SJSA1 (cell line): Measurements from ENCODE around the gene SBF2. TPM values are rescaled to one million over a fixed set of nuclear protein-coding genes. Genes with fewer than 3 reads are reported as not detected.
"Not testable (repeated sequence)": the region's sequence is repeated elsewhere in the genome, so short reads cannot be mapped to it uniquely, and the experiment has no call there.

Experiments
- DNase-seq, 2 experiments: peaks; one replicate each; pipeline ENCODE4 v3.0.0-alpha.2; 2015 to 2020; ENCODE audit warnings: low spot score in 2 of 2, low read depth in 1 of 2
- H3K27ac ChIP-seq: fragments of 250-450 bp; sonication (Bioruptor Pico); 2 replicates; pipeline ENCODE4 v1.5.1; 2020; ENCODE audit warnings: mild to moderate bottlenecking, moderate library complexity
- H3K27me3 ChIP-seq: fragments of 250-450 bp; sonication (Bioruptor Pico); replicated peaks from 2 replicates; pipeline ENCODE4 v1.5.1; 2020; ENCODE audit warnings: mild to moderate bottlenecking, moderate library complexity
- H3K36me3 ChIP-seq: fragments of 250-450 bp; sonication (Bioruptor Pico); 2 replicates; pipeline ENCODE4 v1.5.1; 2020; ENCODE audit warnings: mild to moderate bottlenecking
- H3K4me1 ChIP-seq: fragments of 250-450 bp; sonication (Bioruptor Pico); replicated peaks from 2 replicates; pipeline ENCODE4 v1.6.1; 2021; ENCODE audit warnings: mild to moderate bottlenecking
- H3K4me3 ChIP-seq: fragments of 250-450 bp; sonication (Bioruptor Pico); 2 replicates; pipeline ENCODE4 v1.5.1; 2020; ENCODE audit warnings: mild to moderate bottlenecking
- H3K9me3 ChIP-seq: fragments of 250-450 bp; sonication (Bioruptor Pico); replicated peaks from 2 replicates; pipeline ENCODE4 v1.5.1; 2020; ENCODE audit warnings: mild to moderate bottlenecking
- total RNA-seq: library from RNA; depleted of rRNA; stranded (reverse); fragments of >200 nt; shearing (Covaris generic); gene quantifications from 2 replicates; pipeline ENCODE4 v1.2.3, GENCODE V29; 2014

SBF2 gene
- total RNA-seq, 1 experiment from 2014 or later: 29.7 TPM

DNA sequence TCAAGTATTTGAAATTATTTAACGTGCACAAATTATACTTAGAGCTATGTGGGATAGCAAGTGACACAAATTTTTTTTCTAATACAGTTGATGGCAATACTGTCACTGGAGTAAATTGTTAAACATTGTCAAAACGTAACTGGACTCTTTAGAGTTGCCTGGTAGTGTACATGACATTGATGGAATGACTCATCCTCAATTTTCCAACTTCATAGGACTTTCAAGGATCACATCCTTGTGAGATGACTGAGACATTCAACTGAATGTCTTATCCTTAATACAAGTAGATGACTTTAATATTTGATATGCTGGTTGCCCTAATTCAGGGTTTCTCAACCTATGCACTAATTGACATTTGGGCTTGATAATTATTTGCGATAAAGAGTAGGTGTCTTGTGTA lies 320.1 kb downstream of the SBF2 start:
- H3K4me1 ChIP-seq: peaks cover 21% of the 10 kb centered on the region
- no peak for DNase-seq
- H3K27ac ChIP-seq: no peak overlapping the region

DNA sequence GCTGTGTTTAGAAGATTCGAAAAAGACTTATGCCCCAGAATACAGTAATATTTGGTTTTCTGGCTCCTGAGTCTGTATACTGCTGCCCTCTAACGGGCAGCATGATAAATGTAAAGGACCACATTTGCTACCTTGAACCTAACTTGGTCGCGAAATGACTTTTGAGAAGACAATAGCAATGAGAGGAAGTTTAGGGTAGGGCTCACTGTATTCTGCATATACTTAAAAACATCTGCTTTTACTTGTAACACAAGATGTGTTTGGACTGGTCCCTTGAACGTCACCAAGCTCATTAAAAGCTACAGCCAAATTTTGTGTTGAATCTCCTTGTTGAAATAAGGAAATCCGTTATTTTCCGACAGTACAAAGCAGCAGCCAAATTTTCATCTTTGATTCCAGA lies 321.0 kb downstream of the SBF2 start:
- no peak overlapping the region for H3K27ac ChIP-seq
- peaks cover 20% of the 10 kb centered on the region for H3K4me1 ChIP-seq
- 0 out of 2 replicates have a peak, but pooled peaks cover 2% of the 10 kb centered on the region for H3K9me3 ChIP-seq
- peaks cover 5% of the 10 kb centered on the region for H3K36me3 ChIP-seq
- DNase-seq: peak in 1 of 2 experiments; percentile 51
- no peaks in the 10 kb centered on the region for H3K27me3 ChIP-seq
- no peak overlapping the region for H3K4me3 ChIP-seq

More for the DNA sequence above, 320.1 kb downstream of the SBF2 start:
- H3K36me3 ChIP-seq: peaks cover 5% of the 10 kb centered on the region
- H3K9me3 ChIP-seq: 0 out of 2 replicates have a peak, but pooled peaks cover 2% of the 10 kb centered on the region
- no peak overlapping the region for H3K4me3 ChIP-seq
- H3K27me3 ChIP-seq: no peaks in the 10 kb centered on the region

DNA sequence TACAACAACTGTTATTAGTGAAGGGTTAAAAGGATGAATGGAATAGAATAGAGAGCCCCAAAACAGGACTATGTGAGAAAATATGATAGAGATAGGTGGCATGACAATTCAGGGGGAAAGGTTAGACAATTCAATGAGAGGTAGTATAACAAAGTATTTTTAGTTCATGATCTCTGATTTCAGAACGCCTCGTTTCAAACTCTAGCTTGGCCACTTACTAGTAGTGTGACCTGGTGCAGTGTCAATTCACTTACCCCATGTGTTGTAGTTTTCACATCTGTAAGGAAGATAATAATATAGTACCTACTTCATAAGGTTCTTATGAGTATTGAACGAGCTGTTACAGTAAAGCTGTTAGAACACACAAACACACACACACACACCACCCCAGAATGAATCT lies 322.1 kb downstream of the SBF2 start:
- 0 out of 2 replicates have a peak, but pooled peaks cover 2% of the 10 kb centered on the region for H3K9me3 ChIP-seq
- no peak for DNase-seq
- peaks cover 5% of the 10 kb centered on the region for H3K36me3 ChIP-seq
- H3K4me1 ChIP-seq: peaks cover 14% of the 10 kb centered on the region
- no peak overlapping the region for H3K4me3 ChIP-seq
- H3K27me3 ChIP-seq: no peaks in the 10 kb centered on the region
- H3K27ac ChIP-seq: no peak overlapping the region

GRCh38 chr11:9969068-9969467 lies 325.0 kb downstream of the SBF2 start:
- Histone ChIP-seq H3K27ac (no peak overlapping the region), H3K36me3 (peaks cover 5% of the 10 kb centered on the region), H3K27me3 (no peaks in the 10 kb centered on the region), H3K4me1 (peaks cover 12% of the 10 kb centered on the region), H3K4me3 (no peak overlapping the region), H3K9me3 (0 out of 2 replicates have a peak, but pooled peaks cover 2% of the 10 kb centered on the region)
- no peak for DNase-seq

DNA sequence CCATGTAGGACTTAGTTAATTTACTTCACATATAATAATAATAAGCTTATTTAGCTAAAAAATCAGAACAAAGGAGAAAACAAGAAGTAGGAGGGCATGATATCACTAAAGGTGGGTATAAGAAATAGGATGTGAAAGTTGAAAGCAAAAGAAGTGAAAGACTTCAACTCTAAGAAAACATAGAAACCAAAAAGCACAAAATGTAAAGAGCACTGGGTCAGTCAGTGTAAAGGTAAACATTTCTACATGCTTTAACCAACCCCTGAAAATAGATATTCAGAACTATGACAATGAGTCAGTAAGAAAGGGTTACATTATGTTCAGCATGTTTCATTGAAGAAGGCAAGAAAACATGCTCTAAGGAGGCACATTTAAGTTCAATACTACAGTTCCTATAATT lies 331.3 kb downstream of the SBF2 start:
- H3K4me1 ChIP-seq: no peaks in the 10 kb centered on the region

DNA sequence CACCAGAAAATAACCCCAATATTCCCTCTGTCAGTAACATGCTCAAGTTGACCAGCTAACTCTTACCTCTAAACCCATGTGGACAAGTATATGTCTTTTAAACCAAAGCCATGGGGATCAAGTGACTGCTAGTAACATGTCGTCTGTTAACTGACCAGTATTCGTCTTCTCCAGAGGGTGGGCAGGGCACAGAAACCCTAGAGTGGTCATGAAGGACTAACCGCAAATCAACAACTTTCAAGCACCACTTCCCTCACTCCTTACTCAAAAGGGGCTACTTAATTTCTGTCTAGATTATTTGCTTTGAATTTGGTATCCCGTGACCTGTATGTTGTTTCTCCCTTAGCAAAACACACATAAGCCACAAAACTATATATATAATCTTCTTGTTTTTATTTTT lies 336.9 kb downstream of the SBF2 start:
- H3K36me3 ChIP-seq: peaks cover 10% of the 10 kb centered on the region
- no peak overlapping the region for H3K27ac ChIP-seq
- no peak overlapping the region for H3K4me3 ChIP-seq
- no peaks in the 10 kb centered on the region for H3K27me3 ChIP-seq
- no peak for DNase-seq
- no peaks in the 10 kb centered on the region for H3K9me3 ChIP-seq
- H3K4me1 ChIP-seq: peaks cover 8% of the 10 kb centered on the region; the same call in 1 of the 2 replicates

More for the DNA sequence above, 331.3 kb downstream of the SBF2 start:
- Histone ChIP-seq H3K9me3 (no peaks in the 10 kb centered on the region), H3K36me3 (peaks cover 10% of the 10 kb centered on the region), H3K4me3 (no peak overlapping the region), H3K27ac (no peak overlapping the region), H3K27me3 (no peaks in the 10 kb centered on the region)
- no peak for DNase-seq

GRCh38 chr11:9956483-9956882 lies 337.5 kb downstream of the SBF2 start:
- no peaks in the 10 kb centered on the region for H3K27me3 ChIP-seq
- no peaks in the 10 kb centered on the region for H3K9me3 ChIP-seq
- peaks cover 8% of the 10 kb centered on the region; the same call in 1 of the 2 replicates for H3K4me1 ChIP-seq
- no peak overlapping the region for H3K4me3 ChIP-seq
- peaks cover 10% of the 10 kb centered on the region for H3K36me3 ChIP-seq
- no peak for DNase-seq
- no peak overlapping the region for H3K27ac ChIP-seq

GRCh38 chr11:9955391-9955790 lies 338.6 kb downstream of the SBF2 start:
- no peak for DNase-seq
- Histone ChIP-seq H3K27ac (no peak overlapping the region), H3K9me3 (no peaks in the 10 kb centered on the region), H3K4me1 (peaks cover 8% of the 10 kb centered on the region; the same call in 1 of the 2 replicates), H3K27me3 (no peaks in the 10 kb centered on the region), H3K4me3 (no peak overlapping the region), H3K36me3 (peaks cover 8% of the 10 kb centered on the region)

GRCh38 chr11:9953994-9954626 lies 339.9 kb downstream of the SBF2 start:
- peaks cover 5% of the 10 kb centered on the region for H3K36me3 ChIP-seq
- H3K4me3 ChIP-seq: no peak overlapping the region
- no peaks in the 10 kb centered on the region for H3K27me3 ChIP-seq
- H3K9me3 ChIP-seq: no peaks in the 10 kb centered on the region
- H3K4me1 ChIP-seq: peaks cover 8% of the 10 kb centered on the region; the same call in 1 of the 2 replicates
- DNase-seq: peak in 1 of 2 experiments; percentile 51
- H3K27ac ChIP-seq: 0 out of 2 replicates have a peak overlapping the region, but pooled peaks have one; percentile 1

DNA sequence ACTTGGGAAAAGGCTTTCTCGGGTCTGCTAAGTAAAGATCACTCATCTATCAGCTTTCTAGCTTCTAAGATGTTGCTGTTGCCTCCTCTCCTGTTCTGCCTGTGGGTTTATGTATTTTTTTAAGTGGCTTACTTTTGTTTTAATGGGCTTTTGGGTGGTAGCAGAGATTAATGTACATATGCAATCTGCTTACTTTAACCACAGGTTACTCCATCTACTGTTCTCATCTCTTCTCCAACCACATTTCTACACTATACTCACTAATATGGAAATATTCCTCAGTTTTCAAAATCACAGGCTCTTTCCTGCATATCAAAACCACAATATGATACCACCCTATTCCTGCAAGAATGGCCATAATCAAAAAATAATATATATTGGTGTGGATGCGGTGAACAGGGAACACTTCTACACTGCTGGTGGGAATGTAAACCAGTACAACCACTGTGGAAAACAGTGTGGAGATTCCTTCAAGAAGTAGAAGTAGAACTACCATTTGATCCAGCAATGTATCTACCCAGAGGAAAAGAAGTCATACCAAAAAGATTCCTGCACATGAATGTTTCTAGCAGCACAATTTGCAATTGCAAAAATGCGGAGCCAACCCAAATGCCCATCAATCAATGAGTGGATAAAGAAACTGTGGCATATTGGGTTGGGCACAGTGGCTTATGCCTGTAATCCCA lies 341.4 kb downstream of the SBF2 start:
- Histone ChIP-seq H3K9me3 (no peaks in the 10 kb centered on the region), H3K27ac (no peak overlapping the region), H3K4me1 (peaks cover 8% of the 10 kb centered on the region; the same call in 1 of the 2 replicates), H3K4me3 (no peak overlapping the region), H3K36me3 (no peaks in the 10 kb centered on the region; the same call in 1 of the 2 replicates), H3K27me3 (no peaks in the 10 kb centered on the region)
- no peak for DNase-seq

GRCh38 chr11:9951807-9952206 lies 342.2 kb downstream of the SBF2 start:
- no peak for DNase-seq
- no peaks in the 10 kb centered on the region for H3K9me3 ChIP-seq
- H3K4me1 ChIP-seq: peaks cover 8% of the 10 kb centered on the region; the same call in 1 of the 2 replicates
- no peak overlapping the region for H3K4me3 ChIP-seq
- no peaks in the 10 kb centered on the region for H3K27me3 ChIP-seq
- H3K36me3 ChIP-seq: peaks cover 3% of the 10 kb centered on the region; the same call in 1 of the 2 replicates
- H3K27ac ChIP-seq: no peak overlapping the region

- Histone ChIP-seq H3K27ac (no peak overlapping the region), H3K9me3 (no peaks in the 10 kb centered on the region), H3K4me3 (no peak overlapping the region), H3K4me1 (peaks cover 8% of the 10 kb centered on the region; the same call in 1 of the 2 replicates), H3K36me3 (peaks cover 3% of the 10 kb centered on the region; the same call in 1 of the 2 replicates), H3K27me3 (no peaks in the 10 kb centered on the region)
- DNase-seq: no peak
Measured at GRCh38 chr11:9950462-9950861, 343.6 kb downstream of the SBF2 start.

- Histone ChIP-seq H3K27me3 (no peaks in the 10 kb centered on the region), H3K9me3 (no peaks in the 10 kb centered on the region), H3K27ac (no peak overlapping the region), H3K36me3 (peaks cover 3% of the 10 kb centered on the region; the same call in 1 of the 2 replicates), H3K4me3 (no peak overlapping the region), H3K4me1 (no peaks in the 10 kb centered on the region)
- no peak for DNase-seq
Measured at GRCh38 chr11:9947231-9947864, 346.7 kb downstream of the SBF2 start.

DNA sequence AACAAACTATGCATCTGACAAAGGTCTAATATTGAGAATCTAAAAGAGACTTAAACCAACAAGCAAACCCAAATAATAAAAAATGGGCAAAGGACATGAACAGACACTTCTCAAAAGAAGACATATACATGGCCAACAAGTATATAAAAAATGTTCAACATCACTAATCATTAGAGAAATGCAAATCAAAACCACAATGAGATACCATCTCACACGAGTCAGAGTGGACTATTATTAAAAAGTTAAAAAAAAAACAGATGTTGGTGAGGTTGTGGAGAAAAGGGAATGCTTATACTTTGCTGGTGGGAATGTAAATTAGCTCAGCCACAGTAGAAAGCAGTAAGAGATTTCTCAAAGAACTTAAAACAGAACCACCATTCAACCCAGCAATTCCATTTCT lies 348.3 kb downstream of the SBF2 start:
- H3K36me3 ChIP-seq, H3K27me3 ChIP-seq, DNase-seq, H3K4me1 ChIP-seq, H3K9me3 ChIP-seq, H3K27ac ChIP-seq, H3K4me3 ChIP-seq: not testable (repeated sequence)
